Brain pericyte (primary cell): ENCODE data around the gene INSM1.

ENCODE experiments used
- DNase-seq: peaks from one replicate; pipeline ENCODE4 v3.0.0-alpha.2; 2012; ENCODE audit warnings: low read depth, low spot score

INSM1 gene

DNA sequence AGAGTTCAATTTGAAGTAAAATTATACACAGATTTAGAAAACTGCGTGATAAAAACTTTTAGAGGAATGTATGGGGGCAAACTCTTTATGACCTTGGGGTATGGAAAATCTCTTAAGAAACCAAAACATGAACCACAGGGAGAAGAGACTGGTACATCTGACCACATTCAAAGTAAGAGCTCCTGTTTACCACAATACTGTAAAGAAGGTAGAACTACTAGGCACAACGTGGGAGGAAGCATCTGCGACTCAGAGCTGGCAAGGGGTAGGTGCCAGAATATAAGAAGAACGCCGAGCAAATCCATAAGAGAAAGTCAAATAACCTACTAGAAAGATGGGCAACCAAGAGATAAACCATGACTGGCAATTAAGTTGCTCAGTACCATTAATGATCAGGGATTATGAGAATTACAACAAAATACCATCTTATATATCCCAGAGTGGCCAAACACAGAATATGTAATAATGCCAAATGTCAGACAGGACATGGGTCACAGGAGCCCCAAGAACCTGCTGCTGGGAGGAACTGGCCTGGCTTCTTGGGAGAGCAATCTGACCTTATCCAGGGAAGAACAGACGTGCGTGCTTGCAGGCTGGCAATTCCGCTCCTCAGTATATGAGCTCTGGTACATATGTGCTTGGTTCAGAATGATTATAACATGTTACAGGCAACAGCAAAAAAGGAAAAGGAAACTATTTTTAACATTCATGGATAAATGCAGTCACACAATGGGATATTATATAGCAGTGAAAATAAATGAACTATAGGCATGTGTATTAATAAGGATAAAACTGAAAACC is 50.2 kb downstream of the INSM1 start:
- no peak for DNase-seq
